ENCODE measurements around the gene PCGF6.

DNA sequence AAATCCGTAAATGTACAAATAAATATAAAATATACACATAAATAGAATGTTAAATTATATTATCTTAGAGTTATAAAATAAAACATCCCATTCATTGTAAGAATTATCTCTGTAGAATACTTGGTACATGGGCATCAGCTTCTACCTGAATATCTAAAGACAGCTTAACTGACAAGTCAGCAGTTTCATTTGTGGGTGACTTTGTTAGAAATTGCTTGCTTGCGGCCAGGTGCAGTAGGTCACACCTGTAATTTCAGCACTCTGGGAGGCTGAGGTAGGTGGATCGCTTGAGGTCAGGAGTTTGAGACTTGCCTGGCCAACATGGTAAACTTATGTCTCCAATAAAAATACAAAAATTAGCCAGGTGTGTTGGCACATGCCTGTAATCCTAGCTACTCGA is 14.6 kb downstream of the PCGF6 start:
- TF ChIP-seq, protein P1, sequence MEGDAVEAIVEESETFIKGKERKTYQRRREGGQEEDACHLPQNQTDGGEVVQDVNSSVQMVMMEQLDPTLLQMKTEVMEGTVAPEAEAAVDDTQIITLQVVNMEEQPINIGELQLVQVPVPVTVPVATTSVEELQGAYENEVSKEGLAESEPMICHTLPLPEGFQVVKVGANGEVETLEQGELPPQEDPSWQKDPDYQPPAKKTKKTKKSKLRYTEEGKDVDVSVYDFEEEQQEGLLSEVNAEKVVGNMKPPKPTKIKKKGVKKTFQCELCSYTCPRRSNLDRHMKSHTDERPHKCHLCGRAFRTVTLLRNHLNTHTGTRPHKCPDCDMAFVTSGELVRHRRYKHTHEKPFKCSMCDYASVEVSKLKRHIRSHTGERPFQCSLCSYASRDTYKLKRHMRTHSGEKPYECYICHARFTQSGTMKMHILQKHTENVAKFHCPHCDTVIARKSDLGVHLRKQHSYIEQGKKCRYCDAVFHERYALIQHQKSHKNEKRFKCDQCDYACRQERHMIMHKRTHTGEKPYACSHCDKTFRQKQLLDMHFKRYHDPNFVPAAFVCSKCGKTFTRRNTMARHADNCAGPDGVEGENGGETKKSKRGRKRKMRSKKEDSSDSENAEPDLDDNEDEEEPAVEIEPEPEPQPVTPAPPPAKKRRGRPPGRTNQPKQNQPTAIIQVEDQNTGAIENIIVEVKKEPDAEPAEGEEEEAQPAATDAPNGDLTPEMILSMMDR (conservative IDR thresholded peaks at IDR 0.05) = no peak
- TF ChIP-seq ZFX (IDR thresholded peaks at IDR 0.05) = no peak

Data from C4-2B (cell line).